ENCODE data around the gene CHCHD6.

The CHCHD6 gene, protein sequence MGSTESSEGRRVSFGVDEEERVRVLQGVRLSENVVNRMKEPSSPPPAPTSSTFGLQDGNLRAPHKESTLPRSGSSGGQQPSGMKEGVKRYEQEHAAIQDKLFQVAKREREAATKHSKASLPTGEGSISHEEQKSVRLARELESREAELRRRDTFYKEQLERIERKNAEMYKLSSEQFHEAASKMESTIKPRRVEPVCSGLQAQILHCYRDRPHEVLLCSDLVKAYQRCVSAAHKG

DNA sequence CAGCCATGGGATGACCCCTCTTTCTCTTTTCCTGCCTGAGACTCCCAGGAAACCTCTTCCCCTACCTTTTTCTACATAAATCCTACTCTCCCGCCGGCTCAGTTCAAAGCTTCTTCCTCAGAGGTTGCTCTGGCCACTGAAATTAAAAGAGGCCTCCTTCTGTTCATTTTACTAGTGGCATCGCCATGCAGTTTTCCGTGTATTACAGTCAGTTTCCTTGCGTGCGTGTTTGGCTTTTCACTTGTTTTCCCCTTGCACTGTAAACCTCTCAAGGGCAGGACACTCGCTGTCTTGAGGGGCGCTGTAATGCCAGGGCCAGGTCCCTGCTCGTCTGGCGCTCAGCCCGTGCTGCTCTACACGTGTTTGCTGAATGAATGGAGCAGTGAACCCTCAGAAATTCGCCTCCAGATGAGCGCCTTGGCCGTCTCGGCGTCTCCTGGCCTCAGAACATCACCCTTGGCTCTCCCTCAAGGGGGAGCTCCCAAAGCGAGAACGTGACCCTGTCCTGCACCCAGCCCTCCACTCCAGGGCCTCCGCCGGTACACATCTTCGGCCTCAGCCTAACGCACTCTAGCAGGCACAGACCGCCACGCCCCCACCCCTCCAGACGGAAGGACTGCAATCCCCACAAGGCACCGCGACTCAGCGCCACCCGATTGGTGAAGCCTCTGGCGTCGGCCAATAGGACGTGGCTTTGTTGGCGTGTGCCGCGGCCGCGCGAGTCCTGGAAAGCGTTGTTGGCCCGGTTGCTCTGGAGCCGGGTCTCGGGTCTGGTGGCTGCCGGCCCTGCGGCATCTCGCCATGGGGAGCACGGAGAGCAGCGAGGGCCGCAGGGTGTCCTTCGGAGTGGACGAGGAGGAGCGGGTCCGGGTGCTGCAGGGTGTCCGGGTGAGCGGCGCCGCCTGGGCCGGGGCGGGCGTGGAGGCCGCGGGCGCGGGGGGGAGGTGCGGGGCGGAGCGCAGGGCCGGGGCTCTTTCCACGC, at the start of gene CHCHD6:
Gene CHCHD6, plus strand, starts transcription at position 729 of the 982 bp plus-strand sequence. Its CDS starts 73 bp downstream, at position 802.
- peak; percentile 95 to 96 for DNase-seq

DNA sequence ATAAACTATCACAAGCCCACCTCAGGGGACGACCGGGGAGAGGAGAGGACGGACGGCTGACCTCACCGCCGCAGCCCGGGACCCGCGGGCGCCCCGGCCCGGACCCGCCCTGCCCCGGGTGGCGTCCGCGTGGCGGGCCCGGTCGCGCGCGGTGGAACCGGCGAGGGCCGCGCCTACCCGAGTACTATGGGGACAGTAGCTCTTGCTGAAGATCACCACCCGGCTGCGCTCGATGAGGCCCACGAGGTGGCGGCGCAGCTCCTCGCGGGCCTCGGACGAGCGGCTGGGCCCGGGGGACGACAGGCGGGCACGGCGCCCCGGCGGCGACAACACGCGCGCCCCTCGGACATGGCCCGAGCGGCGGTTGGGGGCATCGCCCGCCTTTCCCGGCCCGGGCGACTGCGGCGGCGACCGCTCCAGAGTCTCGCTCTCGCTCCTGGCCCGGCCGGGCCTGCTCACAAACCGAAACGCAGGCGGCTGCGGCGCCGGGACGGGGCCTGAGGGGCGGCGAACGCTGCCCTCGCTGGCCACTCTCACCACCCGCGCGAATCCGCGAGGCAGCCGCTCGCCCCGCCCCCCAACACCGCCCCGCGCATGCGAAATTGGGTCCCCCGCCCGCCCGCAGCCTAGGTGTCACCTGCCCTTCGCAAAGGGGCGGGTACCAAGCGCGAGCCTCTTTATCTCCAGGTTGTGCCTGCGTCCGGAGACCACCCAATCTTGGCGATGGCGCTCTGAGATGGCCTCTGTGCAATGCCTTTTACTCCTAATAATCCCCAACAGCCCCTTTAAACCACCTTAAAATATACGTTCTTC, 49.3 kb upstream of the CHCHD6 start, which contains the start of gene TXNRD3:
Gene TXNRD3, minus strand, starts transcription at position 554 of the 813 bp plus-strand sequence.
- DNase-seq, result peak; percentile 72 to 75

DNA sequence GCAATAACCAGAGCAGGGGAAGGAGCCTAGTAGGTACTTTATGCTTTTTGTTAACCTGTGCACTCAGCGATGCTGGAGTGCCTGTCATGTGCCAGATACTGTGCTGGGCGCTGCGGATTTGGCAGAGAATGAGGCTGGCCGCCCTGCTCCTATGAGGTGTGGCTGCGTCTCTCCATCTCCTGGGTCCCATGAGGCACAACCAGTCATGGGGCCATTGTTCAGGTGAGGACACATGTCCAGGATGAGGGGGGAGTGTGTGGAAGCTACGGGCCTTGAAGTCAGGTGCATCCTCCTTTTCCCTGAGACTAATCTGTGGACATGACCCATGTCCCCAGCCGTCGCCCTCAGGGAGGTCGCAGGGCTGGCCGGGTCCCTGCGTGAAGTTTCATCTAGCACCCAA, 48.2 kb upstream of the CHCHD6 start:
- no peak for DNase-seq

DNA sequence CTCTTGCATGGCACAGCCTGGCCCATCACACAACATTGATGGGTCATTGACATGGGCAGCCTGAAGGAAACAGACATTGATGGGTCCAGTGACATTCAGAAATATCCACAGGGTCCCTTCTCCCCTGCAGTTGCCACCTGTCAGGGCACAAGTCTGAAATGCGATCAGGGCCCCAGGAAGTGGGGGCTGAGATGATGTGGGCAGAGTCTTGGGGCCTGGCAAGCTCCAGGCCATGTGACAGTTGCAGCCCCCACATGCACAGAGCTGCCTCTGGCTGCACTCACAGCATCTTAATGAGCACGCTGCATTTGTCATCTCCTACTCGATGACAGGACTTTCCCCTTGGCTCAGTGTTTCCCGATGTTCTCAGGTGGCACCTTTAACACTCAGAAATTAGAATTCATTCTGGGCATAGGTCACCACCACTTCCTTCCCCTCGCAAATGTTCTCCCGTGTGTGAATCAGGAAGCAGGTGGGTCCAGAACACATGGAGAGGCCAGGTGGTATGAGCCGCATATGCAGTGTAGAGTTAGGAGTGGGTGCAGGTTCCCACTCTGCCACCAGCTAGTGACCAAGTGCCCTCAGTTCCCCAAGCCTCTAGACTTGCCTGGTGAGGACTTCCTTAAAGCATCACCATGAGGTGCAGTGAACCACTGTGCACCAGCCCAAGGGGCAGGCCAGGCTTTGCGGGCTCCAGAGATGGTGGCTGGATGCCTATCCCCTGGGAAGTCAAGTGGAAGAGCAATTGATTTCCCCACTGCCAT, 47.5 kb upstream of the CHCHD6 start:
- no peak for DNase-seq

DNA sequence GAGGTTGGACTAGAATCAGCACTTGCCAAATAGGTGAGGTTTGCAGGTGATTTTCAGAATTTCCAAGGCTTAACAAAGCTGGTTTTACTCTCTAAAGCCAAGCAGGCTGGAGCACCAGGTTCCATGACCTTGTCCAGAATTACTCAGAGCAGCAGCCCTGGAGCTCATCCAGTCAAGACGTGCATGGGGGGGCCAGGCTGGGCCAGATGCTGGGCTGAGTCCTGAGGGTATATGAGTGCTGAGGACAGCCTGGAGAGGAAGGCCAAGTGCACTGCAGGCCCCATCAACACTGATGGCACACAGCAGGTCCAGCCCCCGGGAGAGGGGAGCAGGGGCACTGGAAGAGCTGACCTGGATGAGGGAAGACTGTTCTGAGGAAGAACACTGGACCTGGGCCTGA, 46.1 kb upstream of the CHCHD6 start:
- no peak for DNase-seq

DNA sequence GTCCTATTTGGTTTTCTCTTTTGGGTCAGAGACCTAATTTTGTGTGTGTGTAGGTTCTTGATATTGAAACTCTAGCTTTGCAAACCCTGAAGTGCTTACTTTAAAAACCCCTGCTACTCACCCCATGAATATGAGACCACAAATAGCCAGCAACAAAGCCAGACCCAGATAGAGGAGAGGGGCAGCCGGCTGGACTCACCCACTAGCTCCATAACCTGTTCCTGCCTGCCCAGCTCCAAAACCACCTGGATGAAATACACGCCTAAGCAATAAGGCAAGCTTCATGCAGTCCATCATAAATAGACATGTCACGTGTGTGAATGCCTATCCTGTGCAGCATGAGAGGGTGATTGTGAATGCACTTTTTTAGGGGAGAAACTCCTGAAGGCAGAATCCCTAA, 45.5 kb upstream of the CHCHD6 start:
- no peak for DNase-seq

DNA sequence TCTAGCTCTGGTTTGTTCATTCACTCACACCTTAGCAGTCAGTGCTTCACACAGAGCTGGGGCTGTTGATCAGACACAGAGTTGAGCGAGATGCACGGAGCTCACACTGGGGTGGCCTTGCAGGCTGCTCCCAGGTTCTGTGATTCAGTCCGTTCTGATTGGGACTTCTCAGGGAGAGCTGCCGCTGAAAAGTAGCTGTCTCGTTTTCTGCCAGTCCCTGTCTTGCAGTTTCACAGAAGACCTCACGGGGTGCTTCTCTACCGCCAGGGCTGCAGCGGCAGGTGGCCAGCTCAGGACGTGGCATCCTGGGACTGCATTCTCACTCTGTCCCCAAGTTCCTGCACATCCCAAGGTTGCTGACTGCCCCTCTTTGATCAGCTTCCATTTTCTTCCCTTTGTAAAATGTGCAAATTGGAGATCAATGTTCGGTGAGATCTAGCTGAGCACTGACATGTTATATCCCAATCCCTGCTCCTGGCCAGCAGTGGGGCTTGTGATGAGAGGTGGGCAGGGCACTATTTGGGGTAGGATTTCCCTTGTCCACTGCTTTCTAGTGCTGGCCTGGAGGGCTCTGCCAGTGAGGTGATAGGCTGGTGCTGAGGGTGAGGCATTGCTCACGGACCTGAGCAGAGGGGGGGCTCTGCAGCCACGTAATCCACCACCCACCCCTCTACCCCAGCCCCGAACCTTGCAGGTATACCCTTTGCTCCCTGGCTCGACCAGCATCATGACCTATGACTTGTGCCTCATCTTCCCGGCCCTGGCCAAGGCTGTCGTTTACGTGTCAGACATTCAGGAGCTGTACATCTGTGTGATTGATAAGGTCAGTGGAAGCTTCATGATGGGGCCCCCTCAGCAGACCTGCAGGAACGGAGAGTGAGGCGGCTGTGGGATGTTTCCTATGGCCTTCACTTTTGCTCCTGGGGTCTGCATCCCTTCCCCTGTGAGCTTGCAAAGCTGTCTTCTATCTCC, 43.8 kb upstream of the CHCHD6 start:
- no peak for DNase-seq

DNA sequence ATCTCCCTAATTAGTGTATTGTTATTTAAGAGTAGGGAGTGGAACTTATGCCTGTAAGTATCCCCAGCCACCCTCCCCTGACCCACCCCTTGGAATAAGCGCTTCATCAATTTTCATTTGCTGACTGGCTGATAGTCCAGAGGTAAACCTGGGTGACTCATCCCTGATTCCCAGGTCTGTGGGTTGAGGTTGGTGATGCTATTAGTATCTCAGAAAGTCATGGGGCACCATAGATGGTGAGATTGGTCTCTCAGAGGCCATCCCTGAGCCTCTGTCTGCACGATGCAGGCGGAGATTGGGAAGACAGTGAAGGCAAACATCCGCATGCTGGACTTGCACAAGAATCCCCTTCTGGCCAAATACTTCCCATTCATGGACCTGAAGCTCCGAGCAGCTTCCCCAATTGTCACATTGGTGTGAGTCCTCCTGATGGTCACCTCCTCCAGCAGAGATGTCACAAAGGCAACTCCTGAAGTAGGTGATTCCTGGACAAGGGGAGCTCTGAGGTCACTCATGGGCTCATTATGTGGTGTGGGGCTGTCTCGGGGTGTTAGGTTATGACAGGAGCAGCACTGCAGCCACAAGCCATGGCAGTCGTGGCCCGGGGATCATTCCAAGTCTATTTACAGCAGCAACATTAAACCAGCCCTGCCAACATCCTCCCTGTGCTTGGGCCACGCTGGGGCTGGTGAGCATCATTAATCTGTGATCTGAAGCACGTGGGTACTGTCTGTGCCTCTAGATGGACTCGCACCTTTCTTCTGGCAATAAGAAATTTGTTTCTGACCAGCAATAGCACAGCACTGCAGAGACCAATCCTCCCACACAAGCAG, 42.3 kb upstream of the CHCHD6 start:
- no peak for DNase-seq

DNA sequence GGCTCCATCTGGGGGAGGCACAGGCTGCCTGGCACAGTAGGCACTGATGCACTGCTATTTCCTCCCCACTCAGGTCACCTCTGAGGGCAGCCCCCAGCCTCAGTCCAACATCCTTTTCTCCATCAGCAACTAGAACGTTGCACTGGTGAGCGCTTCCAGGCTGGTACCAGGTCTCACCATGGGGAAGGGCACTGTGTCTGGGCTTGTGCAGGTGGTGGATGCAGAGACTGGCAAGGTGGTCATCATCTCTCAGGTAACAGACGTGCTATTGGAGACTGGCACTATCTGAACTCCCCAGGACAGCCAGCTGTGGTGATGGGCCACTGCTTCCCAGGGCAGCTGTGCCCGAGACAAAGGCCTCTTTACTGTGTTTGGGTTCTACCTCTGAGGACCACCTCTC, 40.8 kb upstream of the CHCHD6 start:
- no peak for DNase-seq

DNA sequence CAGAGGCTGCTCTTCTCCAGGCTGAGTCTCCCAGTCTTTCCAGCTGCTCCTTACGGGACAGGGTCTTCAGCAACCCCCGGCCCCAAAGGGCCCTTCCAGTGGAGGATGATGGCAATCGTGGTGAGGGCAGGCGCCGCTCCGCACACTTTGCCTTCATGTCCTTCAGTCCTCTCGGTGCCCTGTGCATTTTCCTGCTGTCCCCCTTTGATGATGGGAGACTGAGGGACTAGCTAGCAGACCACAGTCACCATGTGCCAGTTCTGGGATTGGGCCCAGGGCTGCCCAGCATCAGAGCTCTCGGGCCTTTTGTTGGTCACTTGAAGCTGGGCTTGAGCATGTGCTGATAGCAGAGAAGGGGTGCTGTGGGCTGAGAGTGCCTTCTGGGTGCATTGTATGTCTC, 40.3 kb upstream of the CHCHD6 start:
- no peak for DNase-seq

DNA sequence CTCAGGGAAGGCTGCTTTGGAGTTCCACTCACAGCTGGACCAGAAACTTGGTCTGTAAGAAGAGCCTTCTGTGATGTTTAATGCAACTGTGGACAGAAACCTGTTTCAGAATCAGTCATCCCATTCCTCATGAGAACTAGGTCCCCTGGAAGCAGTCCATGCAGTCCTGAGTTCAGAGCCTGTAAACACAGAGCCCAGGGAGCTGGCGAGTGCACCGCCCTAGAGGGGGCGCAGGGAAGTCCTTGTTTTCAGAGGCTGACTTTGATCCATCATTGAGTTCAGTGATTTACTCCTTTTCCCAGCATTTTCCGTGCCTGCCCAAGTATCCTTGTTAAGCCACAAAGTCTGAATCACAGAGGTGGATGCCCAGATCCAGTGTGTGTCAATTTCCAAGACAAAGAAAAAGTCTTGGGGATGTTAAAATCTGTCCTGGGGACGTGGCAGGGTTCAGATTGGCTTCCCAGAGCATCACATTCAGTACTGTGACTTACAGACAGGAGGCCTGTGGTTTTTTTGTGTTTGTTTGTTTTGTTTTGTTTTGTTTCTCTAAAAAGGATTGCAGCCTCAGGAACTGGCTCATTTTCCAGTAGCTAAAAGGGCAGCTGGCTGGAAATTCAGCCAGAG, 39.3 kb upstream of the CHCHD6 start:
- no peak for DNase-seq

DNA sequence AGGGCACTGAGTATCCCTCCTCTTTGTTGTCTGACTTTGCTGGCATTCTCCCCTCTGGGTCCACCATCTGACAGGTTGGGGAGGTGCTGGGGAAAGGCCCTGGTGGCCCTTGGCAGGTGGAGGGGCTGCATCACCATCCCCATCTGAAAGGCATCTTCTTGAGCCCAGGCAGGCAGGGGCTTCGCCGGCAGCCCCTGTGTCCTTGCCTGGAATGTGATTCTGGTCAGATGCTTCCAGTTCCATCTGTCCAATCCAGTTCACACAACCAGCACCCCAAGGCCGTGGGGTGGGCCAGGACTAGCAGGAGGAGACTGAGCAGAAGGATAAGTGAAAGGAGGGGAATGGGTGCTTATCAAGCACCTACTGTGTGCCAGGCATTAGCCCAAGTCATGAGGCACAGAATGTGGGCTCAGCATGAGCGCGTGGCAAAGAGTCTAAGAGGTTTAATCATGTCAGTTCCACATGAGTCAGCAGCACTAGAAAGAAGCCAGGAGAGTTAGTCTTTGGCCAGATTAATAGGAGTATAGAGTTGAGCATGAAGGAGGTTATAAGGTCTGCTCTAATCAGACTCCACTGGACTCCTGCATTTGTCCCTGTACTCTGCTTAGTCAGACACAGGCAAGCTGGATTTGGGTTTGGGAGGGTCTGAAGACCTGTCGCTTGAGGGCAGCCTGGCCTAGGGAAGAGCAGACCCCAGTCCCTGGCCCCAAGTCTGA, 38.7 kb upstream of the CHCHD6 start:
- DNase-seq, result no peak

DNA sequence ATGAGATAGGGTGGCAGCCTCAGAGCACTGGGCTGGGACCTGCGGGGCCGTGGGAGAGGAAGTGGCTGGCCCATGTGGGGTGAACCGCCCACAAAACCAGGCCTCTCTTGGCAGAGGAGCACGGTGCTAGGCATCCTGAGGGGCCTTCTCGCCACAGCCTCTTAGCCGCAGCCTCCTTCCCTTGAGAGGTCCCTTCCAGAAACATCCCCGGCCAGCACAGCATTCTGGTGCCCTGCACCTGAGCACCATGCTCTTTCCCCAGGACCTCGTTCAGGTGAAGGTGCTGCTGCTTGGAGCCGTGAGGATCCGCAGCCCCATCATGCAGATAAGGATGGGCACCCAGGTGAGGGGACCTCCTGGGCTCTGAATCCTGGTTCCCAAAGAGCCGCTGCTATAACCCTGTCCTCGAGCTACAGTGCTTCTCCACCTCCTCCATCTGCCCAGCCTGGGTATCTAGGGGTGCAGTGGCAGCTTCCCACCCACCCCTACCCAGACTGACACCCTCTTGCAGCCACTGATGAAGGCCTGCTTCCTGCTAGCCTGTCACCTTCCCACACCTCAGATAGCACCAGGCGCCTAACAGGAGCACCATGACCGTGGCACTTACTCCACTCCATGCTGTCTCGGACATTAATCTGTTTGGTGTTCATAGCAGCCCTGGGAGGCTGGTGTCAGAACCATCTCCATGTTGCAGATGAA, 37.9 kb upstream of the CHCHD6 start:
- no peak for DNase-seq

DNA sequence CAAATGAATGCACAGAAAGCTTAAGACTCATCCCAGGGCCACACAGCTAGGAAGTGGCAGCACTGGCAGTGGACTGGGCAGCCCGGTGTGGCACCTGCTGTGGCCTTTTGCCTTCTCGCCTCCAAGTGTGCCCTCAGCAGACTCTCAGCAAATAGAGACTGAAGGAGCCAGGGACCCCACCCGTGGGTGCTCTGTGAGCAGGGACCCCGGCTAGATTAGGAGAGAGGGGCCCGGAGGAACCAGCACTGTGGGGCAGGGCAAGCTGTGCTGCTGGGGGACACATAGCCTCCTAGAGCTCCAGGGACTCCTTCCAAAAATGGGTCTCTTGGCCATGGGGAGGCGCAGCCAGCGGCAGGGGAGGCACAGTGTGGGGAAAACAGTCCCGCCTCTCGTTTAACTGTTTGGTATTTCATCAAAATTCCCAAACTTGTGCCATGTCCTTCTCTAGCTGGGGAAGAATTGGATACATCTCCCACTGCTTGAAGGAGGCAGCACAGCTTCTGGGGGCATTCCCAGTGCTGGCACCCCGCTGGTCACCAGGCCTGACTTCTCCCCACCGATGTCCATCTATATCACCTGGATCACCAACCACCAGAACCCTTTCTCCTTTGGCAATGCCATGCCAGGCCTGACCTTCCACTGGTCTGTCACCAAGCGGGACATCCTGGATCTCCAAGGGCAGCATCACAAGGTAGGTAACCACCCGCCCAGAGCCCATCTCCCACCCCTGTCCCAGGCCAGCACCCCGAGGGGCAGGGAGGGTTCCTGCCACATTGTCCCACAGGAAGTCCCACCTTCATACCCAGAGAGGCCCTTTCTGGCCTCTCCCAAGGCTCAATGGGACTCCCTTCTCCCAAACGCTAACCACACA, 37.1 kb upstream of the CHCHD6 start:
- no peak for DNase-seq

DNA sequence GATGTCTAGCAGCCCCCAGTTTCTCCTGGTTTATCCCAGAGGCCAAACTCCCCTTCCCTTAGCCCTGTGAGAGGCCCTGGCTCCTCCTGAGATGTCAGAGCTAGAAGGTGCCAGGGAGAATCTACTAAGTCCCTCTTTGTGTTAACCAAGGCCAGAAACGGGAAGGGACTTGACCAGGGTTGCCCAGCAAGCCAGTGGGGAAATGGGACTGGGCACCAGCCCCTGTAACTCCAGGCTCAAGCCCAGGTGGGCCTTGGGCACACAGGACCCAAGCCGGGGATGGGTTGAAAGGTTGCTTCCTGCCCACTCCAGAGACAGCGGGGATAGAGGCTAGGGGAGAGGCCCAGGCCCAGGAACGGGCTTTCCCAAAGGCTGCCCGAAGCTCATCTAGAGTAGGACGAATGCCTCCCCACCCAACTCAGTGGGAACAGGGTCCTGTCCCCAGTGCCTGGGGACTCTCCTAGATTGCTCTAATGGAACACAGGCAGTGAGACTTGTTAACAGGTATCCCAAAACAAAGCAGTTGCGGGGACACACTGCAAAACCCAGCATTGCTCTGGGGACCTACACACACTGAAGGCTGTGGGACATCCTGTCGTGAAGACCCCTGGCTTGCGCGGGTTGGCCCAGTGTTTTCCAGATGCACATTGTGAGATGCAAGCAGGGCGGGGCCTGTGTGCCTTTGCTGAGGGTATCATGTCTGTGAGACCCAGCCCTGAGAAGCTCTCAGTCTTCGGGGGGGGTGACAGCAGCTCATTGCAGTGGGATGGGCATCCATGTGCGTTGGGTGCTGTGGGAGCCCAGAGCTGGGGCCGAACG, 36.2 kb upstream of the CHCHD6 start:
- DNase-seq, result no peak

All from stimulated activated CD4-positive, alpha-beta T cell treated with anti-CD3 and anti-CD28 coated beads, Interleukin-2, amount 100 ng/mL, for 48 hours (primary cell).